ENCODE results near the gene PRKCD. TPM values are rescaled to one million over a fixed set of nuclear protein-coding genes. Genes with fewer than 3 reads are reported as not detected.

Gene PRKCD
- total and polyA plus RNA-seq, 2 of the 4 experiments (the other 2 are of a cell fraction), result 4.3 to 19.0 TPM

GRCh38 chr3:53181528-53181927 lies 20.5 kb downstream of the PRKCD start:
- WGBS, 2 experiments (ENCODE audit: extremely low coverage in 2 of 2, insufficient read length in 1 of 2), result 98% methylated on average over 9 of the region's 11 CpGs; no CpG with 5 or more reads in 1 of the 2 experiments
- in situ Hi-C loops (cut with MboI; ENCODE audit: low sequenced_read_pairs), result no loop called here

More at GRCh38 chr3:53181528-53181927, 20.5 kb downstream of the PRKCD start:
- TF ChIP-seq ELK1 (IDR thresholded peaks at IDR 0.05; ENCODE audit: borderline replicate concordance, low read depth, low read length) (no peak), RCOR1 (IDR thresholded peaks at IDR 0.05; ENCODE audit: insufficient replicate concordance, low read length) (no peak), CEBPB (IDR thresholded peaks at IDR 0.05; ENCODE audit: low read depth, low read length) (no peak), MAZ (IDR thresholded peaks at IDR 0.05; ENCODE audit: borderline replicate concordance, low read depth, low read length) (no peak), MAFK (IDR thresholded peaks at IDR 0.05; ENCODE audit: low read depth, low read length) (no peak), RFX5 (IDR thresholded peaks at IDR 0.05; ENCODE audit: low read depth, low read length) (no peak), RAD21 (IDR thresholded peaks at IDR 0.05; ENCODE audit: low read length) (no peak), SMC3 (IDR thresholded peaks at IDR 0.05; ENCODE audit: low read depth, low read length) (no peak), CHD1 (IDR thresholded peaks at IDR 0.05; ENCODE audit: low read depth, low read length) (no peak), POLR2A (IDR thresholded peaks at IDR 0.05; ENCODE audit: low read depth, low read length) (no peak), NFE2L2 (IDR thresholded peaks at IDR 0.05; ENCODE audit: low read depth, low read length) (no peak), USF2 (IDR thresholded peaks at IDR 0.05; ENCODE audit: low read depth, low read length) (no peak), CTCF (conservative IDR thresholded peaks at IDR 0.05; ENCODE audit: low read depth, low read length) (no peak), FOS (IDR thresholded peaks at IDR 0.05; ENCODE audit: low read depth, low read length) (no peak)
- Histone ChIP-seq H3K14ac (replicated peaks; ENCODE audit: low read depth, low read length) (no peak overlapping the region), H2AFZ (replicated peaks; ENCODE audit: low read length, poor library complexity) (no peak overlapping the region), H3K4me1 (ENCODE audit: control insufficient read depth, insufficient read depth, low read length) (no peaks in the 10 kb centered on the region), H3K23ac (ENCODE audit: low read depth, low read length) (no peak overlapping the region), H4K8ac (ENCODE audit: low read depth in 2 of 2, low read length in 2 of 2) (no peak overlapping the region), H3K4me2 (ENCODE audit: low read depth, low read length) (no peak overlapping the region), H4K5ac (ENCODE audit: low read depth, low read length) (no peak overlapping the region), H2BK20ac (ENCODE audit: low read depth, low read length) (no peak overlapping the region), H3K79me1 (ENCODE audit: low read depth in 1 of 2, low read length in 2 of 2) (peaks cover 0 to 1% of the 10 kb centered on the region in 2 experiments; a peak in 3 of 4 replicates), H2BK120ac (ENCODE audit: low read depth, low read length) (no peak overlapping the region), H2BK15ac (ENCODE audit: low read depth, low read length) (no peak overlapping the region), H3K27ac (ENCODE audit: insufficient read depth, low read length) (no peak overlapping the region), H3K4me3 (ENCODE audit: insufficient read depth, low read depth, low read length) (no peak overlapping the region), H4K91ac (ENCODE audit: insufficient read depth, low read depth, low read length) (no peak overlapping the region), H3K4ac (ENCODE audit: low read depth, low read length) (no peak overlapping the region), H2AK5ac (ENCODE audit: low read depth, low read length) (no peak overlapping the region), H2AK9ac (replicated peaks; ENCODE audit: low read depth, low read length, poor library complexity) (no peak overlapping the region), H3K9me1 (ENCODE audit: insufficient read depth, low read length) (no peaks in the 10 kb centered on the region), H2BK5ac (ENCODE audit: low read depth, low read length, poor library complexity, severe bottlenecking) (no peak overlapping the region), H3K18ac (ENCODE audit: low read depth, low read length) (no peak overlapping the region), H3K56ac (ENCODE audit: extremely low read depth, insufficient read depth, low read length) (no peak overlapping the region), H4K20me1 (ENCODE audit: insufficient read depth, low read length) (0 out of 2 replicates have a peak, but pooled peaks cover 2% of the 10 kb centered on the region), H3K9me3 (ENCODE audit: control insufficient read depth, insufficient read depth, low read length) (no peaks in the 10 kb centered on the region), H3K27me3 (ENCODE audit: control insufficient read depth, insufficient read depth, low read length) (no peaks in the 10 kb centered on the region), H3K36me3 (ENCODE audit: control insufficient read depth, insufficient read depth, low read length) (peaks cover 38% of the 10 kb centered on the region), H3K9ac (ENCODE audit: low read depth, low read length) (no peak overlapping the region)
- intact Hi-C loops (cut with micrococcal nuclease), result no loop called here
- CTCF ChIA-PET, result no interaction called here
- DNase-seq (no peak), ATAC-seq (ENCODE audit: low read depth) (no peak)
- dilution Hi-C loops (cut with HindIII; ENCODE audit: low sequenced_read_pairs, unreplicated experiment), result no loop called here
- POLR2A ChIA-PET (ENCODE audit: unreplicated experiment), result no interaction called here
- no TSS peak for BruUV-seq (replicated peaks)

Measured in IMR-90 (cell line).